Brain microvascular endothelial cell (primary cell): ENCODE results near the gene NCR3LG1.

Source experiments
- DNase-seq: peaks from one replicate; pipeline ENCODE4 v3.0.0-alpha.2; 2020
- H3K27ac ChIP-seq: fragments of 250-450 bp; sonication (Bioruptor Pico); 2 replicates; pipeline ENCODE4 v1.5.1; 2020; ENCODE audit warnings: mild to moderate bottlenecking, moderate library complexity
- H3K27me3 ChIP-seq: fragments of 250-450 bp; sonication (Bioruptor Pico); replicated peaks from 2 replicates; pipeline ENCODE4 v1.5.1; 2020; ENCODE audit warnings: mild to moderate bottlenecking
- H3K36me3 ChIP-seq: fragments of 250-450 bp; sonication (Bioruptor Pico); replicated peaks from 2 replicates; pipeline ENCODE4 v1.5.1; 2020; ENCODE audit warnings: mild to moderate bottlenecking
- H3K4me3 ChIP-seq: 2 replicates; pipeline ENCODE4 v1.5.1; 2011; ENCODE audit warnings: low read depth, mild to moderate bottlenecking, control low read depth, low read length, moderate library complexity
- in situ Hi-C: cut with HindIII; loops from 2 replicates; pipeline ENCODE4 v1.10.0; 2017; ENCODE audit warnings: low sequenced_read_pairs, low pct_ligation_motif_present
- TF ChIP-seq, protein P1 (sequence below): IDR thresholded peaks from 2 replicates; pipeline ENCODE4 v1.5.1; 2011; ENCODE audit warnings: low read depth, mild to moderate bottlenecking, moderate library complexity, low read length, control low read depth, inconsistent platforms; ENCODE audit errors: missing control alignments

The NCR3LG1 gene, protein sequence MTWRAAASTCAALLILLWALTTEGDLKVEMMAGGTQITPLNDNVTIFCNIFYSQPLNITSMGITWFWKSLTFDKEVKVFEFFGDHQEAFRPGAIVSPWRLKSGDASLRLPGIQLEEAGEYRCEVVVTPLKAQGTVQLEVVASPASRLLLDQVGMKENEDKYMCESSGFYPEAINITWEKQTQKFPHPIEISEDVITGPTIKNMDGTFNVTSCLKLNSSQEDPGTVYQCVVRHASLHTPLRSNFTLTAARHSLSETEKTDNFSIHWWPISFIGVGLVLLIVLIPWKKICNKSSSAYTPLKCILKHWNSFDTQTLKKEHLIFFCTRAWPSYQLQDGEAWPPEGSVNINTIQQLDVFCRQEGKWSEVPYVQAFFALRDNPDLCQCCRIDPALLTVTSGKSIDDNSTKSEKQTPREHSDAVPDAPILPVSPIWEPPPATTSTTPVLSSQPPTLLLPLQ

DNA sequence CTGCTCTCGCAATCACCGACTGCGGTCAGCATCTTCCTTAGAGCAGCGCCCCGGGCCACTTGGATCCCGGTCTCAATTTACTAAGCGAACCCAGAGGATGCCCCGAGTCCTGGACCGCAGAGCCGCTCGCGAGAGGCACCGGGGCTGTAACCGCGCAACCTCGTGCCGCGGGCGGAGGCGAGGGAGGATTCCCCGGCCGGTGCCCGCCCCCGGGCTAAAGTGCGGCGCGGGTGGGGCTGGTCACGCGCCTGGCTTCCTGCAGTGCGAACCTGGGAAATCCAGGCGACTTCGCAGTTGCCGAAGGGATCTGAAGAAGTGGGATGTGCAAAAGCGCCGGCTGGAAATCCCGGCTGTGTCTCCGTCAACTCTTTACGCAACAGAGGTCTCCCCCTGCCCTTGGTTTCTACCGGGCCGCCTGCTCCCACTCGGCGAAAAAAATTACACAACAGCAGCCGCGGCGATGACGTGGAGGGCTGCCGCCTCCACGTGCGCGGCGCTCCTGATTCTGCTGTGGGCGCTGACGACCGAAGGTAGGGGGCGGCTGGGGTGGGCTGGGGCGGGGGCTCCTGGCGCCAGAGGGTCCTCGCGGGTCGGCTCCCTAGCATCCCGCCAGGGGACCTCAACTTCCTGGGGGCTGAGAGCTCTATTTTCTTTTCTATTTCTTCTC is at the start of gene NCR3LG1:
Gene NCR3LG1, plus strand, starts transcription at position 291 of the 667 bp plus-strand sequence. Its CDS starts 170 bp downstream, at position 461.
- DNase-seq, result peak; percentile 52
- H3K27me3 ChIP-seq, result no peaks in the 10 kb centered on the region
- in situ Hi-C loops, result no loop called here
- TF ChIP-seq, protein P1, sequence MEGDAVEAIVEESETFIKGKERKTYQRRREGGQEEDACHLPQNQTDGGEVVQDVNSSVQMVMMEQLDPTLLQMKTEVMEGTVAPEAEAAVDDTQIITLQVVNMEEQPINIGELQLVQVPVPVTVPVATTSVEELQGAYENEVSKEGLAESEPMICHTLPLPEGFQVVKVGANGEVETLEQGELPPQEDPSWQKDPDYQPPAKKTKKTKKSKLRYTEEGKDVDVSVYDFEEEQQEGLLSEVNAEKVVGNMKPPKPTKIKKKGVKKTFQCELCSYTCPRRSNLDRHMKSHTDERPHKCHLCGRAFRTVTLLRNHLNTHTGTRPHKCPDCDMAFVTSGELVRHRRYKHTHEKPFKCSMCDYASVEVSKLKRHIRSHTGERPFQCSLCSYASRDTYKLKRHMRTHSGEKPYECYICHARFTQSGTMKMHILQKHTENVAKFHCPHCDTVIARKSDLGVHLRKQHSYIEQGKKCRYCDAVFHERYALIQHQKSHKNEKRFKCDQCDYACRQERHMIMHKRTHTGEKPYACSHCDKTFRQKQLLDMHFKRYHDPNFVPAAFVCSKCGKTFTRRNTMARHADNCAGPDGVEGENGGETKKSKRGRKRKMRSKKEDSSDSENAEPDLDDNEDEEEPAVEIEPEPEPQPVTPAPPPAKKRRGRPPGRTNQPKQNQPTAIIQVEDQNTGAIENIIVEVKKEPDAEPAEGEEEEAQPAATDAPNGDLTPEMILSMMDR, result no peak
- peak within 1 kb of the TSS; percentile 54 for H3K27ac ChIP-seq
- H3K4me3 ChIP-seq, result peak within 1 kb of the TSS; percentile 73
- H3K36me3 ChIP-seq, result no peaks in the 10 kb centered on the region

DNA sequence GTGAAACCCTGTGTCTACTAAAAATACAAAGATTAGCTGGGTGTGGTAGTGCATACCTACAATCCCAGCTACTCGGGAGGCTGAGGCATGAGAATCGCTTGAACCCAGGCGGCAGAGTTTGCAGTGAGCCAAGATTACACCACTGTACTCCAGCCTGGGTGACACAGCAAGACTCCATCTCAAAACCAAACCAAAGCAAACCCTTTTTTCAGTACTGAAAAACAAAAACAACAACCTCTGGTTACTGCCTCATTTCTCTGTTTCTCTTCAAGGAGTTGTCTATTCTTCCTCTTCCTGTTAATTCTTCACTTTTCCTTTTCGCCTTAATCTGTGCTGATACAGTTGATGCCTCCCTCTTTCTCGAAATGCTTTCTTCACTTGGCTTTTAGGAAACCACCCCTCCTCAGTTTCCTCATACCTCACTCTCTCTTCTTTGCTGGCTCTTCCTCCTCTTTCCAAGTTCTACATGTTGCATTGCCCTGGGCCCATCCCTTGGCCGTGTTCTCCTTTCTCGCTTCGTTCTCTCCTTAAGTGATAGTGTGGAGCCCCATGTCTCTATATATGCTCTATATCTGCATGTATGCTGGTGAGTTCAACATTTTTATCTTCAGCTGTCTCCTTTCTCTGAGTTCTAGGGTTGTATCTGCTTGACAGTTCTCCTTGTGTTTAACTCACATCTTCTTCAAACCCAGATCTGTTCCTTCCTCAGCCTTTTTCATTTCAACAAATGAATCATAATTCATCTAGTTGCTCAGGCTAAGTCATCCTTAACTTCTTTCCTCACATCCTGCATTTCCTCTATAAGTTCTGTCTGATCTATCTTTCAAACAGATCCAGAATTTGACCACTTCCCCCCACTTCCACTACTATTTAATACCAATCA is 38.0 kb upstream of the NCR3LG1 start:
- no peak for DNase-seq
- H3K27me3 ChIP-seq, result no peaks in the 10 kb centered on the region
- H3K36me3 ChIP-seq, result peaks cover 2% of the 10 kb centered on the region
- H3K4me3 ChIP-seq, result no peak overlapping the region
- TF ChIP-seq, protein P1, result no peak
- in situ Hi-C loops, result no loop called here
- peak overlapping the region; percentile 44 for H3K27ac ChIP-seq

DNA sequence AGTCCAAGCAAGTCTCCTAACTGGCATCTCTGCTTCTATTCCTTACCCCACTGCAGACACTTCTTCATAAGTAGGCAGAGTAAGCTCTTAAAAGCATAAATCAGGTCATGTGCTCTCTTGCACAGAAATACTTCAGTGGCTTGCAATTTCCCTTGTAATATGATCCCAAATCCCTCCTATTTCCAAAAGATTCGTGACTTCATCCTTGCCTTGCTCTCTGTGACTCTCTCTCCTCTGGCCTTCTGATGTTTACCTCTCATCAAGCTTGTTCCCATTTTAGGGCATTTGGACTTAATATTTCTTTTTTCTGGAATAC is 37.4 kb upstream of the NCR3LG1 start:
- TF ChIP-seq, protein P1, result no peak
- in situ Hi-C loops, result no loop called here
- H3K27ac ChIP-seq, result peak overlapping the region; percentile 44

DNA sequence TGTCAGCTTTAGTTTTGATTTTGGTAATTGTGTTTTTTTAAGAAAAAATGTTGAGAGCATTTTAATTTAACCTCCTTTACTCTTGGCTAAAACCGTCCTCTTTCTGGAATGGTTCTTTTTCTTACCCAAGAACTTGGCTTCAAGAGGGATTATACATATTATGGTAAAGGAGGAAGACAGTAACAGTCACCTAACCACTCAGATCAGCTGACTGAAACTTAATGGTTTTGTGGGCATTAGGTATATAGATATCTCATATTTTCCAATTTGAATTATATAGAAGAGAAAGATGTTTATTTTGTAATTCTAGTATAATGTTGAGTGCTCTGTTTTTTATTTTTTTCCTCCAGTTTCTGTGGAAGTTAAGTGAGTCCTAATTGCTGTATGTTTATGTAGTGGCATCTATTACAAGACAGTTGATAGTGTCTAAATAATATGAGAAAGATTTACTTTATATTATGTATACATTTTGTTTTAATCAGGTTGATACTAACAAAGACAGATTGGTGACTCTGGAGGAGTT is 36.6 kb upstream of the NCR3LG1 start:
- in situ Hi-C loops, result no loop called here
- DNase-seq, result no peak

More for the DNA sequence above, 37.4 kb upstream of the NCR3LG1 start:
- no peaks in the 10 kb centered on the region for H3K27me3 ChIP-seq
- no peak overlapping the region for H3K4me3 ChIP-seq
- H3K36me3 ChIP-seq, result peaks cover 2% of the 10 kb centered on the region
- DNase-seq, result peak; percentile 58

More for the DNA sequence above, 36.6 kb upstream of the NCR3LG1 start:
- TF ChIP-seq, protein P1, result no peak
- Histone ChIP-seq H3K36me3 (peaks cover 2% of the 10 kb centered on the region), H3K27me3 (no peaks in the 10 kb centered on the region), H3K27ac (no peak overlapping the region), H3K4me3 (no peak overlapping the region)
